Calu3 (cell line): ENCODE results near the gene PSMB2. TPM values are rescaled to one million over a fixed set of nuclear protein-coding genes. Genes with fewer than 3 reads are reported as not detected.
"Not testable (repeated sequence)": the region's sequence is repeated elsewhere in the genome, so short reads cannot be mapped to it uniquely, and the experiment has no call there.

Experiments used
- BruUV-seq: library from RNA; stranded (reverse); fragments of 400-500 nt; replicated peaks from 2 replicates; lab custom pipeline; 2021; lab: Mats Ljungman, UMichigan
- CTCF ChIA-PET: fragments of 300-600 bp; sonication (Branson Sonifier 250); formaldehyde crosslinking; loops from one replicate; lab custom pipeline; 2022; ENCODE audit warnings: antibody characterized with exemption; lab: Charles Lee
- DNase-seq: peaks from one replicate; pipeline ENCODE4 v3.0.0; 2022
- H3K27ac Mint-ChIP-seq: one replicate; pipeline ENCODE4 v1.8.0; 2022; ENCODE audit warnings: mixed read lengths; ENCODE audit not compliant: unreplicated experiment
- H3K27me3 Mint-ChIP-seq: one replicate; pipeline ENCODE4 v1.8.0; 2022; ENCODE audit warnings: mixed read lengths; ENCODE audit not compliant: unreplicated experiment
- H3K36me3 Mint-ChIP-seq: one replicate; pipeline ENCODE4 v1.8.0; 2022; ENCODE audit warnings: mild to moderate bottlenecking, moderate library complexity, mixed read lengths; ENCODE audit not compliant: insufficient read depth, unreplicated experiment
- H3K4me1 Mint-ChIP-seq: one replicate; pipeline ENCODE4 v1.8.0; 2022; ENCODE audit warnings: mild to moderate bottlenecking, low read depth, mixed read lengths; ENCODE audit not compliant: unreplicated experiment
- H3K4me3 Mint-ChIP-seq: one replicate; pipeline ENCODE4 v1.8.0; 2022; ENCODE audit warnings: mild to moderate bottlenecking, low read depth, moderate library complexity, mixed read lengths; ENCODE audit not compliant: unreplicated experiment
- H3K9me3 Mint-ChIP-seq: one replicate; pipeline ENCODE4 v1.8.0; 2022; ENCODE audit warnings: low read depth, mixed read lengths; ENCODE audit not compliant: unreplicated experiment
- CTCF ChIP-seq: fragments of 200-600 bp; IDR thresholded peaks from one replicate; pipeline ENCODE4 v1.8.0; 2022; ENCODE audit warnings: antibody characterized with exemption; ENCODE audit not compliant: unreplicated experiment
- intact Hi-C: fragments of 100-400 bp; cut with micrococcal nuclease; formaldehyde crosslinking; loops from one replicate; pipeline ENCODE4 v1.10.0; 2022; ENCODE audit not compliant: unreplicated experiment
- total RNA-seq: library from RNA; stranded (reverse); gene quantifications from 2 replicates; pipeline ENCODE4 v1.2.3, GENCODE V29; 2022

PSMB2 gene
- total RNA-seq, 1 experiment from 2014 or later = 109 TPM

- Mint-ChIP-seq H3K9me3 (no peaks in the 10 kb centered on the region), H3K4me1 (no peaks in the 10 kb centered on the region), H3K36me3 (peaks cover 4% of the 10 kb centered on the region), H3K27me3 (no peaks in the 10 kb centered on the region), H3K4me3 (no peak overlapping the region), H3K27ac (no peak overlapping the region)
- TF ChIP-seq CTCF = no peak
- no peak for DNase-seq
- CTCF ChIA-PET = no interaction called here
- intact Hi-C loops = no loop called here
- no TSS peak for BruUV-seq
Observed at GRCh38 chr1:35588197-35588910, 53.0 kb downstream of the PSMB2 start.

- CTCF ChIA-PET = interaction anchor here (0.7 kb wide), 1 partner anchor 116 kb away, joined by 3 read pairs; no protein-coding TSS in a partner anchor
- H3K27me3 Mint-ChIP-seq = no peaks in the 10 kb centered on the region
- no peak for TF ChIP-seq CTCF
- no peak for DNase-seq
- intact Hi-C loops = no loop called here
- BruUV-seq = no TSS peak
- no peak overlapping the region for H3K27ac Mint-ChIP-seq
- no peaks in the 10 kb centered on the region for H3K4me1 Mint-ChIP-seq
- H3K9me3 Mint-ChIP-seq = no peaks in the 10 kb centered on the region
- no peak overlapping the region for H3K4me3 Mint-ChIP-seq
- H3K36me3 Mint-ChIP-seq = peaks cover 4% of the 10 kb centered on the region
Observed at GRCh38 chr1:35587736-35588135, 53.6 kb downstream of the PSMB2 start.

- H3K4me1 Mint-ChIP-seq = no peaks in the 10 kb centered on the region
- no peaks in the 10 kb centered on the region for H3K9me3 Mint-ChIP-seq
- CTCF ChIA-PET = interaction anchor here (0.7 kb wide), 1 partner anchor 117 kb away, joined by 3 read pairs; no protein-coding TSS in a partner anchor
- intact Hi-C loops = no loop called here
- TF ChIP-seq CTCF = no peak
- peaks cover 4% of the 10 kb centered on the region for H3K36me3 Mint-ChIP-seq
- BruUV-seq = no TSS peak
- no peak for DNase-seq
- no peak overlapping the region for H3K27ac Mint-ChIP-seq
- H3K27me3 Mint-ChIP-seq = no peaks in the 10 kb centered on the region
- H3K4me3 Mint-ChIP-seq = no peak overlapping the region
Observed at GRCh38 chr1:35586808-35587207, 54.5 kb downstream of the PSMB2 start.

GRCh38 chr1:35585805-35586204, 55.5 kb downstream of the PSMB2 start:
- H3K4me3 Mint-ChIP-seq, H3K36me3 Mint-ChIP-seq, DNase-seq, BruUV-seq, H3K4me1 Mint-ChIP-seq, H3K9me3 Mint-ChIP-seq, H3K27me3 Mint-ChIP-seq, intact Hi-C loops, H3K27ac Mint-ChIP-seq: not testable (repeated sequence)
- CTCF ChIA-PET = interaction anchor here (0.7 kb wide), 1 partner anchor 58 kb away, joined by 4 read pairs; no protein-coding TSS in a partner anchor

- intact Hi-C loops = no loop called here
- Mint-ChIP-seq H3K27me3 (no peaks in the 10 kb centered on the region), H3K4me3 (no peak overlapping the region), H3K36me3 (peaks cover 4% of the 10 kb centered on the region), H3K9me3 (no peaks in the 10 kb centered on the region), H3K4me1 (no peaks in the 10 kb centered on the region), H3K27ac (no peak overlapping the region)
- no peak for DNase-seq
- no peak for TF ChIP-seq CTCF
- CTCF ChIA-PET = no interaction called here
- no TSS peak for BruUV-seq
Observed at GRCh38 chr1:35585281-35585680, 56.0 kb downstream of the PSMB2 start.

GRCh38 chr1:35581621-35582020, 59.7 kb downstream of the PSMB2 start:
- H3K36me3 Mint-ChIP-seq, intact Hi-C loops, CTCF ChIA-PET, H3K27ac Mint-ChIP-seq, H3K9me3 Mint-ChIP-seq, H3K4me3 Mint-ChIP-seq, BruUV-seq, H3K4me1 Mint-ChIP-seq, DNase-seq, H3K27me3 Mint-ChIP-seq: not testable (repeated sequence)
